Left lung (tissue), 10 donors: ENCODE data around the gene CDC42EP2. TPM values are rescaled to one million over a fixed set of nuclear protein-coding genes. Genes with fewer than 3 reads are reported as not detected.

Experiments
- ATAC-seq: fragments of 200-7000 bp; cut with Tn5 transposase; one replicate; pipeline ENCODE4 v1.9.1; 2020; ENCODE audit warnings: moderate library complexity
- DNase-seq, 4 donors: peaks; one replicate each; pipeline ENCODE4 v3.0.0-alpha.2; 2013 to 2020
- H3K27ac ChIP-seq, 2 donors: fragments of 200-600 bp; sonication (generic) in 1 of 2; one replicate each; pipeline versions ENCODE4 v1.5.0 to v1.8.0; 2020 to 2021
- H3K27me3 ChIP-seq, 2 donors: fragments of 200-600 bp; sonication (generic) in 1 of 2; one replicate each; pipeline versions ENCODE4 v1.5.0 to v1.8.0; 2020 to 2021
- H3K36me3 ChIP-seq, 2 donors: fragments of 200-600 bp; sonication (generic) in 1 of 2; one replicate each; pipeline versions ENCODE4 v1.5.0 to v1.8.0; 2020 to 2021
- H3K4me1 ChIP-seq, 2 donors: fragments of 200-600 bp; one replicate each; pipeline ENCODE4 v1.8.0; 2021
- H3K4me3 ChIP-seq, 2 donors: fragments of 200-600 bp; sonication (generic) in 1 of 2; one replicate each; pipeline versions ENCODE4 v1.5.0 to v1.8.0; 2020 to 2021; ENCODE audit warnings: mild to moderate bottlenecking in 1 of 2
- H3K9me3 ChIP-seq, 2 donors: fragments of 200-600 bp; sonication (generic) in 1 of 2; one replicate each; pipeline versions ENCODE4 v1.5.0 to v1.8.0; 2020 to 2021
- CTCF ChIP-seq, 2 donors: fragments of 200-600 bp; sonication (generic) in 1 of 2; IDR thresholded peaks; one replicate each; pipeline versions ENCODE4 v1.5.0 to v1.8.0; 2021; ENCODE audit warnings: antibody characterized with exemption in 2 of 2
- intact Hi-C, 2 donors: fragments of 100-400 bp; cut with DNase I; formaldehyde crosslinking; loops; one replicate each; pipeline versions ENCODE4 v1.11.2 to v1.14.2; 2022
- polyA plus RNA-seq, 6 donors: library from polyadenylated mRNA; unstranded; fragments of 120-200 nt; gene quantifications; one replicate each; pipeline ENCODE4 v1.2.1, GENCODE V29; 2013; ENCODE audit not compliant: insufficient read length in 6 of 6
- total RNA-seq, 2 donors: library from RNA; stranded (reverse); fragmentation: NEBNext Ultra II Directional; extraction: Animal tissue kit (Norgen Biotek cat#: 25700); gene quantifications; one replicate each; pipeline ENCODE4 v1.2.1, GENCODE V29; 2021
- donor health status: DM: no; HTN: yes; CAD: no.
- donor health status: DM: no; HTN: no; CAD: no.

Gene CDC42EP2
- total and polyA plus RNA-seq, 8 donors, result 4.6 to 18.5 (median 9.2) TPM

- Histone ChIP-seq H3K27me3 (no peaks in the 10 kb centered on the region), H3K27ac (no peak overlapping the region), H3K36me3 (peaks cover 0 to 20% of the 10 kb centered on the region in 2 donors), H3K4me1 (peaks cover 10 to 42% of the 10 kb centered on the region in 2 donors), H3K9me3 (no peaks in the 10 kb centered on the region), H3K4me3 (no peak overlapping the region)
- DNase-seq (no peak), ATAC-seq (peak; percentile 10)
- TF ChIP-seq CTCF (IDR thresholded peaks at IDR 0.05), result no peak
- intact Hi-C loops, result loop anchor here (5.0 to 10.0 kb wide), 2 partner anchors 49 to 51 kb away; no protein-coding TSS in a partner anchor
Observed at GRCh38 chr11:65275906-65276305, 38.8 kb upstream of the CDC42EP2 start.

- ATAC-seq, result no peak
- peaks cover 0 to 38% of the 10 kb centered on the region in 2 donors for H3K36me3 ChIP-seq
- no peak overlapping the region for H3K27ac ChIP-seq
- H3K4me3 ChIP-seq, result no peak overlapping the region
- no peak for DNase-seq
- H3K9me3 ChIP-seq, result no peaks in the 10 kb centered on the region
- peaks cover 10 to 44% of the 10 kb centered on the region in 2 donors for H3K4me1 ChIP-seq
- TF ChIP-seq CTCF (IDR thresholded peaks at IDR 0.05), result no peak
- no peaks in the 10 kb centered on the region for H3K27me3 ChIP-seq
- intact Hi-C loops, result loop anchor here (5.0 to 10.0 kb wide), 2 partner anchors 47 to 50 kb away; no protein-coding TSS in a partner anchor
Observed at GRCh38 chr11:65277631-65278277, 36.9 kb upstream of the CDC42EP2 start.

- ATAC-seq (no peak), DNase-seq (no peak)
- Histone ChIP-seq H3K36me3 (peaks cover 0 to 44% of the 10 kb centered on the region in 2 donors), H3K27me3 (no peaks in the 10 kb centered on the region), H3K4me1 (peaks cover 10 to 44% of the 10 kb centered on the region in 2 donors), H3K9me3 (no peaks in the 10 kb centered on the region), H3K27ac (no peak overlapping the region), H3K4me3 (no peak overlapping the region)
- intact Hi-C loops, result loop anchor here (5.0 to 10.0 kb wide), 2 partner anchors 46 to 49 kb away; no protein-coding TSS in a partner anchor
- TF ChIP-seq CTCF (IDR thresholded peaks at IDR 0.05), result no peak
Observed at GRCh38 chr11:65278356-65278755, 36.3 kb upstream of the CDC42EP2 start.

- Histone ChIP-seq H3K4me3 (no peak overlapping the region), H3K36me3 (peaks cover 0 to 54% of the 10 kb centered on the region in 2 donors), H3K27me3 (no peaks in the 10 kb centered on the region), H3K9me3 (no peaks in the 10 kb centered on the region), H3K4me1 (peaks cover 10 to 44% of the 10 kb centered on the region in 2 donors), H3K27ac (peak overlapping the region in 1 of 2 donors; percentile 81)
- TF ChIP-seq CTCF (IDR thresholded peaks at IDR 0.05), result no peak
- DNase-seq (no peak), ATAC-seq (no peak)
- intact Hi-C loops, result loop anchor here (5.0 to 10.0 kb wide), 2 partner anchors 46 to 48 kb away; no protein-coding TSS in a partner anchor
Observed at GRCh38 chr11:65279279-65279678, 35.4 kb upstream of the CDC42EP2 start.

GRCh38 chr11:65279741-65280440 is 34.8 kb upstream of the CDC42EP2 start:
- no peak for TF ChIP-seq CTCF (IDR thresholded peaks at IDR 0.05)
- Histone ChIP-seq H3K36me3 (peaks cover 0 to 59% of the 10 kb centered on the region in 2 donors), H3K4me3 (no peak overlapping the region), H3K4me1 (peaks cover 7 to 39% of the 10 kb centered on the region in 2 donors), H3K9me3 (no peaks in the 10 kb centered on the region), H3K27ac (peak overlapping the region in 1 of 2 donors; percentile 81), H3K27me3 (no peaks in the 10 kb centered on the region)
- intact Hi-C loops, result loop anchor here (5.0 to 10.0 kb wide), 2 partner anchors 45 to 47 kb away; no protein-coding TSS in a partner anchor
- peak; percentile 46 for ATAC-seq
- DNase-seq, result no peak
